SK-N-SH treated with all-trans-retinoic acid at 6 μM for 48 hours (cell line): ENCODE results near the gene PRR30.

Experiments used
- ATAC-seq: fragments of 200-7000 bp; cut with Tn5 transposase; 3 replicates; pipeline ENCODE4 v1.9.1; 2020; ENCODE audit warnings: mild to moderate bottlenecking, moderate library complexity
- ARNTL ChIP-seq: fragments of 450-650 bp; formaldehyde crosslinking; IDR thresholded peaks from 2 replicates; pipeline ENCODE4 v1.5.0; 2020; ENCODE audit warnings: low read depth, mild to moderate bottlenecking, moderate library complexity, borderline replicate concordance
- BACH2 ChIP-seq: fragments of 250-450 bp; sonication (Bioruptor Pico); IDR thresholded peaks from 2 replicates; pipeline ENCODE4 v1.9.0; 2021; ENCODE audit warnings: mild to moderate bottlenecking, borderline replicate concordance
- CREB5 ChIP-seq: fragments of 250-450 bp; sonication (Bioruptor Pico); IDR thresholded peaks from 2 replicates; pipeline ENCODE4 v1.5.1; 2020; ENCODE audit warnings: low read depth, mild to moderate bottlenecking, moderate library complexity
- CSDC2 ChIP-seq: fragments of 250-450 bp; sonication (Bioruptor Pico); IDR thresholded peaks from 2 replicates; pipeline ENCODE4 v1.5.0; 2020; ENCODE audit warnings: mild to moderate bottlenecking, moderate library complexity
- CSRNP3 ChIP-seq: fragments of 250-450 bp; sonication (Bioruptor Pico); IDR thresholded peaks from 2 replicates; pipeline ENCODE4 v1.5.1; 2021; ENCODE audit warnings: mild to moderate bottlenecking, moderate library complexity
- ESRRG ChIP-seq: fragments of 250-450 bp; sonication (Bioruptor Pico); IDR thresholded peaks from 2 replicates; pipeline ENCODE4 v1.6.1; 2021; ENCODE audit warnings: mild to moderate bottlenecking
- ISL1 ChIP-seq: fragments of 250-450 bp; sonication (Bioruptor Pico); IDR thresholded peaks from 2 replicates; pipeline ENCODE4 v2.1.2; 2022; ENCODE audit warnings: mild to moderate bottlenecking, moderate library complexity
- OSR1 ChIP-seq: fragments of 250-450 bp; sonication (Bioruptor Pico); IDR thresholded peaks from 2 replicates; pipeline ENCODE4 v1.8.0; 2022; ENCODE audit warnings: moderate library complexity, mild to moderate bottlenecking, inconsistent platforms
- PATZ1 ChIP-seq: fragments of 250-450 bp; sonication (Bioruptor Pico); IDR thresholded peaks from 2 replicates; pipeline ENCODE4 v1.8.0; 2020; ENCODE audit warnings: mild to moderate bottlenecking, moderate library complexity, borderline replicate concordance
- POU6F1 ChIP-seq: fragments of 250-450 bp; sonication (Bioruptor Pico); IDR thresholded peaks from 2 replicates; pipeline ENCODE4 v1.8.0; 2021; ENCODE audit warnings: low read depth, mild to moderate bottlenecking, moderate library complexity, borderline replicate concordance
- PPARA ChIP-seq: fragments of 250-450 bp; sonication (Bioruptor Pico); IDR thresholded peaks from 2 replicates; pipeline ENCODE4 v1.5.0; 2020; ENCODE audit warnings: mild to moderate bottlenecking, borderline replicate concordance
- RARB ChIP-seq: fragments of 250-450 bp; sonication (Bioruptor Pico); IDR thresholded peaks from 2 replicates; pipeline ENCODE4 v1.8.0; 2021; ENCODE audit warnings: mild to moderate bottlenecking, moderate library complexity
- SNAI2 ChIP-seq: fragments of 250-450 bp; sonication (Bioruptor Pico); IDR thresholded peaks from 2 replicates; pipeline ENCODE4 v1.5.0; 2020; ENCODE audit warnings: mild to moderate bottlenecking, moderate library complexity
- TCF4 ChIP-seq: fragments of 250-450 bp; sonication (Bioruptor Pico); IDR thresholded peaks from 2 replicates; pipeline ENCODE4 v1.8.0; 2021; ENCODE audit warnings: mild to moderate bottlenecking, moderate library complexity, borderline replicate concordance
- TOX ChIP-seq: fragments of 250-450 bp; sonication (Bioruptor Pico); IDR thresholded peaks from 2 replicates; pipeline ENCODE4 v1.8.0; 2021; ENCODE audit warnings: mild to moderate bottlenecking, moderate library complexity, borderline replicate concordance
- ZC3H10 ChIP-seq: fragments of 250-450 bp; sonication (Bioruptor Pico); IDR thresholded peaks from 2 replicates; pipeline ENCODE4 v1.5.1; 2021; ENCODE audit warnings: mild to moderate bottlenecking, moderate library complexity
- ZFP3 ChIP-seq: fragments of 250-450 bp; sonication (Bioruptor Pico); IDR thresholded peaks from 2 replicates; pipeline ENCODE4 v1.5.0; 2020; ENCODE audit warnings: mild to moderate bottlenecking, moderate library complexity
- ZFP30 ChIP-seq: fragments of 450-650 bp; formaldehyde crosslinking; IDR thresholded peaks from 2 replicates; pipeline ENCODE4 v1.5.0; 2022; ENCODE audit warnings: mild to moderate bottlenecking, moderate library complexity
- ZNF565 ChIP-seq: fragments of 450-650 bp; formaldehyde crosslinking; conservative IDR thresholded peaks from 2 replicates; pipeline ENCODE4 v1.5.0; 2020; ENCODE audit warnings: low read depth, mild to moderate bottlenecking, moderate library complexity
- ZNF70 ChIP-seq: fragments of 450-650 bp; formaldehyde crosslinking; IDR thresholded peaks from 2 replicates; pipeline ENCODE4 v1.5.0; 2020; ENCODE audit warnings: mild to moderate bottlenecking, moderate library complexity
- ZNF8 ChIP-seq: fragments of 450-650 bp; formaldehyde crosslinking; IDR thresholded peaks from 2 replicates; pipeline ENCODE4 v1.5.0; 2020; ENCODE audit warnings: mild to moderate bottlenecking, moderate library complexity

Gene PRR30

GRCh38 chr2:27125104-27125503, 14.1 kb downstream of the PRR30 start (continued):
- no peak for TF ChIP-seq OSR1 (CRISPR knock-in tag)
- TF ChIP-seq PATZ1 (CRISPR knock-in tag), result no peak
- TF ChIP-seq ZC3H10 (CRISPR knock-in tag), result no peak
- TF ChIP-seq BACH2 (CRISPR knock-in tag), result no peak
- no peak for TF ChIP-seq CREB5 (CRISPR knock-in tag)
- no peak for TF ChIP-seq ARNTL (CRISPR knock-in tag)

- peak; percentile 91 for ATAC-seq
- no peak for TF ChIP-seq PATZ1 (CRISPR knock-in tag)
- TF ChIP-seq CSRNP3 (CRISPR knock-in tag), result no peak
- no peak for TF ChIP-seq ZFP30 (CRISPR knock-in tag)
- TF ChIP-seq ZFP3 (CRISPR knock-in tag), result no peak
- TF ChIP-seq CSDC2 (CRISPR knock-in tag), result 0 out of 2 replicates have a peak, but pooled peaks have one; percentile 26
- peak; percentile 16; the same call in 1 of the 2 replicates for TF ChIP-seq SNAI2 (CRISPR knock-in tag)
These were observed 15.7 kb downstream of the PRR30 start, which contains the start of gene ABHD1 for GRCh38 chr2:27123302-27124150. Gene ABHD1, plus strand, starts transcription at chr2:27123815. Its CDS starts 134 bp downstream, at chr2:27123949.

- TF ChIP-seq ZFP30 (CRISPR knock-in tag), result no peak
- TF ChIP-seq OSR1 (CRISPR knock-in tag), result no peak
- no peak for TF ChIP-seq CSDC2 (CRISPR knock-in tag)
- TF ChIP-seq ZNF565 (CRISPR knock-in tag), result no peak
- TF ChIP-seq ZNF8, result no peak
- TF ChIP-seq PPARA, result no peak
- TF ChIP-seq ESRRG (CRISPR knock-in tag), result no peak
- no peak for ATAC-seq
These were observed 16.4 kb downstream of the PRR30 start for GRCh38 chr2:27122791-27123190.

GRCh38 chr2:27121906-27122305, 17.3 kb downstream of the PRR30 start:
- ATAC-seq, result no peak
- TF ChIP-seq ZNF8, result no peak
- TF ChIP-seq ISL1 (CRISPR knock-in tag), result no peak
- no peak for TF ChIP-seq PATZ1 (CRISPR knock-in tag)
- no peak for TF ChIP-seq POU6F1 (CRISPR knock-in tag)
- TF ChIP-seq ZNF70 (CRISPR knock-in tag), result no peak
- no peak for TF ChIP-seq TOX (CRISPR knock-in tag)
- TF ChIP-seq ZFP3 (CRISPR knock-in tag), result no peak
- TF ChIP-seq CREB5 (CRISPR knock-in tag), result no peak
- TF ChIP-seq PPARA, result no peak
- no peak for TF ChIP-seq ZFP30 (CRISPR knock-in tag)
- no peak for TF ChIP-seq CSRNP3 (CRISPR knock-in tag)
- no peak for TF ChIP-seq SNAI2 (CRISPR knock-in tag)
- TF ChIP-seq TCF4 (CRISPR knock-in tag), result no peak
- TF ChIP-seq ZC3H10 (CRISPR knock-in tag), result no peak
- TF ChIP-seq RARB (CRISPR knock-in tag), result no peak
- no peak for TF ChIP-seq BACH2 (CRISPR knock-in tag)
